Mucosa of stomach (tissue), 1 donor: ENCODE data around the gene CNGA1.
"Not testable (repeated sequence)": the region's sequence is repeated elsewhere in the genome, so short reads cannot be mapped to it uniquely, and the experiment has no call there.

Source experiments
- H3K27me3 ChIP-seq: one replicate; pipeline ENCODE4 v1.7.0; 2013; ENCODE audit warnings: mild to moderate bottlenecking, low read length; ENCODE audit not compliant: control insufficient read depth, insufficient read depth
- H3K36me3 ChIP-seq: one replicate; pipeline ENCODE4 v1.7.0; 2013; ENCODE audit warnings: low read length; ENCODE audit not compliant: control insufficient read depth, insufficient read depth
- H3K4me1 ChIP-seq: one replicate; pipeline ENCODE4 v1.7.0; 2013; ENCODE audit warnings: mild to moderate bottlenecking, low read length; ENCODE audit not compliant: control insufficient read depth, insufficient read depth
- H3K4me3 ChIP-seq: one replicate; pipeline ENCODE4 v1.7.0; 2013; ENCODE audit warnings: low read length
- H3K9ac ChIP-seq: one replicate; pipeline ENCODE4 v1.7.0; 2013; ENCODE audit warnings: mild to moderate bottlenecking, low read length, moderate library complexity
- H3K9me3 ChIP-seq: one replicate; pipeline ENCODE4 v1.7.0; 2013; ENCODE audit warnings: mild to moderate bottlenecking, low read length, moderate library complexity; ENCODE audit not compliant: control insufficient read depth
- donor health status: Pancreatic carcinoma.

Gene CNGA1

GRCh38 chr4:48008021-48008596 lies 8.4 kb downstream of the CNGA1 start:
- Histone ChIP-seq H3K4me3 (no peak overlapping the region), H3K9ac (no peak overlapping the region), H3K9me3 (no peaks in the 10 kb centered on the region), H3K4me1 (no peaks in the 10 kb centered on the region), H3K36me3 (no peaks in the 10 kb centered on the region), H3K27me3 (no peaks in the 10 kb centered on the region)

GRCh38 chr4:48005781-48006180 lies 10.7 kb downstream of the CNGA1 start:
- H3K9me3 ChIP-seq, result no peaks in the 10 kb centered on the region
- no peaks in the 10 kb centered on the region for H3K27me3 ChIP-seq
- H3K36me3 ChIP-seq, result no peaks in the 10 kb centered on the region
- no peak overlapping the region for H3K4me3 ChIP-seq
- no peaks in the 10 kb centered on the region for H3K4me1 ChIP-seq
- H3K9ac ChIP-seq, result no peak overlapping the region

- not testable (repeated sequence) for H3K4me1 ChIP-seq
Observed at GRCh38 chr4:48003568-48003967, 12.9 kb downstream of the CNGA1 start.

GRCh38 chr4:48002267-48002666 lies 14.2 kb downstream of the CNGA1 start:
- Histone ChIP-seq H3K4me1 (no peaks in the 10 kb centered on the region), H3K36me3 (no peaks in the 10 kb centered on the region), H3K27me3 (no peaks in the 10 kb centered on the region), H3K4me3 (no peak overlapping the region), H3K9ac (no peak overlapping the region), H3K9me3 (no peaks in the 10 kb centered on the region)

More at GRCh38 chr4:48003568-48003967, 12.9 kb downstream of the CNGA1 start:
- H3K36me3 ChIP-seq, H3K4me3 ChIP-seq, H3K27me3 ChIP-seq, H3K9me3 ChIP-seq, H3K9ac ChIP-seq: not testable (repeated sequence)

GRCh38 chr4:47996021-47996420 lies 20.5 kb downstream of the CNGA1 start:
- no peaks in the 10 kb centered on the region for H3K4me1 ChIP-seq
- H3K27me3 ChIP-seq, result no peaks in the 10 kb centered on the region
- no peak overlapping the region for H3K9ac ChIP-seq
- H3K9me3 ChIP-seq, result no peaks in the 10 kb centered on the region
- no peaks in the 10 kb centered on the region for H3K36me3 ChIP-seq
- H3K4me3 ChIP-seq, result no peak overlapping the region

GRCh38 chr4:47992475-47992874 lies 24.0 kb downstream of the CNGA1 start:
- H3K9ac ChIP-seq, H3K4me3 ChIP-seq, H3K9me3 ChIP-seq, H3K36me3 ChIP-seq, H3K4me1 ChIP-seq, H3K27me3 ChIP-seq: not testable (repeated sequence)

- Histone ChIP-seq H3K4me1 (no peaks in the 10 kb centered on the region), H3K36me3 (no peaks in the 10 kb centered on the region), H3K9ac (no peak overlapping the region), H3K4me3 (no peak overlapping the region), H3K27me3 (no peaks in the 10 kb centered on the region), H3K9me3 (no peaks in the 10 kb centered on the region)
Observed at GRCh38 chr4:47990145-47990544, 26.3 kb downstream of the CNGA1 start.

- no peaks in the 10 kb centered on the region for H3K9me3 ChIP-seq
- H3K27me3 ChIP-seq, result no peaks in the 10 kb centered on the region
- no peak overlapping the region for H3K4me3 ChIP-seq
- H3K9ac ChIP-seq, result no peak overlapping the region
- no peaks in the 10 kb centered on the region for H3K36me3 ChIP-seq
- no peaks in the 10 kb centered on the region for H3K4me1 ChIP-seq
Observed at GRCh38 chr4:47974566-47974965, 41.9 kb downstream of the CNGA1 start.

- H3K9me3 ChIP-seq, result no peaks in the 10 kb centered on the region
- H3K4me1 ChIP-seq, result no peaks in the 10 kb centered on the region
- no peak overlapping the region for H3K9ac ChIP-seq
- no peak overlapping the region for H3K4me3 ChIP-seq
- no peaks in the 10 kb centered on the region for H3K36me3 ChIP-seq
- no peaks in the 10 kb centered on the region for H3K27me3 ChIP-seq
Observed at GRCh38 chr4:47972721-47973120, 43.8 kb downstream of the CNGA1 start.

- Histone ChIP-seq H3K9me3 (no peaks in the 10 kb centered on the region), H3K27me3 (no peaks in the 10 kb centered on the region), H3K4me3 (no peak overlapping the region), H3K36me3 (no peaks in the 10 kb centered on the region), H3K4me1 (no peaks in the 10 kb centered on the region), H3K9ac (no peak overlapping the region)
Observed at GRCh38 chr4:47972181-47972580, 44.3 kb downstream of the CNGA1 start.

GRCh38 chr4:47968847-47969246 lies 47.6 kb downstream of the CNGA1 start:
- Histone ChIP-seq H3K4me1 (no peaks in the 10 kb centered on the region), H3K4me3 (no peak overlapping the region), H3K27me3 (no peaks in the 10 kb centered on the region), H3K36me3 (no peaks in the 10 kb centered on the region), H3K9me3 (no peaks in the 10 kb centered on the region), H3K9ac (no peak overlapping the region)

- H3K9ac ChIP-seq, result no peak overlapping the region
- no peaks in the 10 kb centered on the region for H3K9me3 ChIP-seq
- H3K4me3 ChIP-seq, result no peak overlapping the region
- H3K36me3 ChIP-seq, result no peaks in the 10 kb centered on the region
- H3K27me3 ChIP-seq, result no peaks in the 10 kb centered on the region
- no peaks in the 10 kb centered on the region for H3K4me1 ChIP-seq
Observed at GRCh38 chr4:47954677-47955076, 61.8 kb downstream of the CNGA1 start.

- no peaks in the 10 kb centered on the region for H3K27me3 ChIP-seq
- no peaks in the 10 kb centered on the region for H3K36me3 ChIP-seq
- no peak overlapping the region for H3K9ac ChIP-seq
- H3K4me3 ChIP-seq, result no peak overlapping the region
- H3K4me1 ChIP-seq, result no peaks in the 10 kb centered on the region
- no peaks in the 10 kb centered on the region for H3K9me3 ChIP-seq
Observed at GRCh38 chr4:47954245-47954644, 62.2 kb downstream of the CNGA1 start.
